Measurements from ENCODE around the gene DNAJC10. TPM values are rescaled to one million over a fixed set of nuclear protein-coding genes. Genes with fewer than 3 reads are reported as not detected.
A peak's percentile ranks its signal among the peaks of the same experiment; 100 is the strongest.

Gene DNAJC10
- total RNA-seq, 2 experiments from 2014 or later: 117 to 227 TPM

GRCh38 chr2:182833084-182833854, 117.2 kb downstream of the DNAJC10 start:
- no peaks in the 10 kb centered on the region for H4K20me1 ChIP-seq (ENCODE audit: insufficient read depth, low read length)
- no peaks in the 10 kb centered on the region for H3K79me2 ChIP-seq (ENCODE audit: insufficient read depth, low read depth, low read length)
- H3K27ac ChIP-seq (ENCODE audit: low read depth, low read length, poor library complexity, severe bottlenecking): no peak overlapping the region
- H3K4me2 ChIP-seq (ENCODE audit: low read length): peak overlapping the region; percentile 61
- H3K9me3 ChIP-seq (ENCODE audit: low read length): no peaks in the 10 kb centered on the region
- intact Hi-C loops (cut with micrococcal nuclease; ENCODE audit: unreplicated experiment): no loop called here
- CTCF ChIA-PET (ENCODE audit: unreplicated experiment): no interaction called here
- no peak for DNase-seq (ENCODE audit: low spot score)
- no peak for TF ChIP-seq EZH2phosphoT487 (IDR thresholded peaks at IDR 0.05; ENCODE audit: borderline replicate concordance, low read depth, low read length)
- no peak for TF ChIP-seq CTCF (conservative IDR thresholded peaks at IDR 0.05; ENCODE audit: low read length)
- H3K9me2 ChIP-seq (ENCODE audit: insufficient read depth, low read length): no peaks in the 10 kb centered on the region
- H3K4me1 ChIP-seq (ENCODE audit: insufficient read depth, low read length, poor library complexity, severe bottlenecking): peaks cover 21% of the 10 kb centered on the region
- H3K4me3 ChIP-seq (ENCODE audit: low read depth, low read length, poor library complexity, severe bottlenecking): no peak overlapping the region
- POLR2A ChIA-PET: interaction anchor here (0.9 to 1.3 kb wide), 2 partner anchors 12 to 125 kb away, joined by 4 read pairs; no protein-coding TSS in a partner anchor
- H2AFZ ChIP-seq (ENCODE audit: low read length): peak overlapping the region; percentile 98
- H3K36me3 ChIP-seq (ENCODE audit: insufficient read depth, low read length): no peaks in the 10 kb centered on the region
- BruUV-seq (replicated peaks): no TSS peak

DNA sequence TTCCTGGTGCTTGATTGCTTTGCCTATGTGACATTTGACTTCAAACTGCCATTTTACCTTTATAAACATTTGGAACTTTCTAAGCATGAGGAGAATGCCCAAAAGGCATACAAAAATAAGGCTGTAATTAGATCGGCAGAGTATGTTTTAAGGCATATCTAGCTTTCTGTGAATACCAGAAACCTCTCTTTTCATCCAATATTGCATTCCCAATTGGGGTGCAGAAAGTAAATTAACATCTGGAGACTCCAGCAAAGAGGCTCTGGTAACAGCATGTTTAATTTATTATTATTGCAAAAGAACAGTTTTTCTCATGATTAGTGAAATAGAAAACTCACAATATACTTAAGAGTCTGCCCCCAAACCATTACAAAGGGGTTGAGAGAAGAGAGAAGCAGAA, 118.2 kb downstream of the DNAJC10 start:
- Histone ChIP-seq H3K4me3 (ENCODE audit: low read depth, low read length, poor library complexity, severe bottlenecking) (peak overlapping the region; percentile 14), H4K20me1 (ENCODE audit: insufficient read depth, low read length) (no peaks in the 10 kb centered on the region), H3K27ac (ENCODE audit: low read depth, low read length, poor library complexity, severe bottlenecking) (peak overlapping the region; percentile 16), H2AFZ (ENCODE audit: low read length) (peak overlapping the region; percentile 98), H3K9me3 (ENCODE audit: low read length) (no peaks in the 10 kb centered on the region), H3K36me3 (ENCODE audit: insufficient read depth, low read length) (no peaks in the 10 kb centered on the region), H3K79me2 (ENCODE audit: insufficient read depth, low read depth, low read length) (no peaks in the 10 kb centered on the region), H3K9me2 (ENCODE audit: insufficient read depth, low read length) (no peaks in the 10 kb centered on the region), H3K4me2 (ENCODE audit: low read length) (peak overlapping the region; percentile 61), H3K4me1 (ENCODE audit: insufficient read depth, low read length, poor library complexity, severe bottlenecking) (peaks cover 21% of the 10 kb centered on the region)
- no peak for TF ChIP-seq CTCF (conservative IDR thresholded peaks at IDR 0.05; ENCODE audit: low read length)
- TF ChIP-seq EZH2phosphoT487 (IDR thresholded peaks at IDR 0.05; ENCODE audit: borderline replicate concordance, low read depth, low read length): no peak
- POLR2A ChIA-PET: interaction anchor here (0.9 kb wide), 1 partner anchor 124 kb away, joined by 4 read pairs; no protein-coding TSS in a partner anchor
- CTCF ChIA-PET (ENCODE audit: unreplicated experiment): no interaction called here
- no TSS peak for BruUV-seq (replicated peaks)
- intact Hi-C loops (cut with micrococcal nuclease; ENCODE audit: unreplicated experiment): no loop called here
- DNase-seq (ENCODE audit: low spot score): no peak

DNA sequence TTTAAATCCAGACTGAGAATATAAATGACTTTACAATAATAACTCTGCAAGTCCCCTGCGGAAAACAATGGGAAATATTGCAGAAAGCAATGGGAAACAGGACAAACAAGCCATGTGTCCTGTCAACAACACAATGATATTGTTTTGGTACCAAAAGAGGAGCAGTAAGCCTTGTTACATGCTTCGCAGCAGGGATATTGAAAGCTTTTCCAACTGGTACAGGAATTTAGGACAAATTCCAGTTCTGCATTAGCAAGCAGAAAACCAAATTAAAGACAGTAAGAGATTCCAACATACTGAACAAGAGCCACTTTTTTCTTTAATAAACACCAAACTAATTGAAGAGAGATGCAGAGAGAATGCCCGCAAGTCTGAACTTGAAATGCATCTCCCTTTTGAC, 120.4 kb downstream of the DNAJC10 start:
- ChIA-PET CTCF (ENCODE audit: unreplicated experiment) (no interaction called here), POLR2A (no interaction called here)
- Histone ChIP-seq H2AFZ (ENCODE audit: low read length) (no peak overlapping the region), H3K4me3 (ENCODE audit: low read depth, low read length, poor library complexity, severe bottlenecking) (no peak overlapping the region), H3K4me1 (ENCODE audit: insufficient read depth, low read length, poor library complexity, severe bottlenecking) (peaks cover 21% of the 10 kb centered on the region), H3K9me3 (ENCODE audit: low read length) (no peaks in the 10 kb centered on the region), H3K36me3 (ENCODE audit: insufficient read depth, low read length) (no peaks in the 10 kb centered on the region), H4K20me1 (ENCODE audit: insufficient read depth, low read length) (no peaks in the 10 kb centered on the region), H3K4me2 (ENCODE audit: low read length) (no peak overlapping the region), H3K9me2 (ENCODE audit: insufficient read depth, low read length) (no peaks in the 10 kb centered on the region), H3K79me2 (ENCODE audit: insufficient read depth, low read depth, low read length) (no peaks in the 10 kb centered on the region), H3K27ac (ENCODE audit: low read depth, low read length, poor library complexity, severe bottlenecking) (no peak overlapping the region)
- no peak for DNase-seq (ENCODE audit: low spot score)
- no TSS peak for BruUV-seq (replicated peaks)
- intact Hi-C loops (cut with micrococcal nuclease; ENCODE audit: unreplicated experiment): no loop called here
- TF ChIP-seq EZH2phosphoT487 (IDR thresholded peaks at IDR 0.05; ENCODE audit: borderline replicate concordance, low read depth, low read length): no peak
- no peak for TF ChIP-seq CTCF (conservative IDR thresholded peaks at IDR 0.05; ENCODE audit: low read length)
